OCI-LY7 (cell line): ENCODE data around the gene RMDN2.

ENCODE experiments used
- CTCF ChIP-seq: fragments of 200-600 bp; sonication (generic); conservative IDR thresholded peaks from 2 replicates; pipeline ENCODE4 v1.5.1; 2014; ENCODE audit warnings: mild to moderate bottlenecking, antibody characterized with exemption, low read length, moderate library complexity, mixed read lengths
- EZH2phosphoT487 ChIP-seq: fragments of 200-600 bp; sonication (generic); IDR thresholded peaks from 2 replicates; pipeline ENCODE4 v1.6.1; 2018; ENCODE audit warnings: low read depth, borderline replicate concordance, mild to moderate bottlenecking, mixed run types, antibody characterized with exemption, low read length, moderate library complexity, mixed read lengths

- no peak for TF ChIP-seq CTCF
- no peak for TF ChIP-seq EZH2phosphoT487
These were observed 62.1 kb downstream of the RMDN2 start for GRCh38 chr2:37987098-37987775.
